Measurements from ENCODE around the gene FAU. TPM values are rescaled to one million over a fixed set of nuclear protein-coding genes. Genes with fewer than 3 reads are reported as not detected.

FAU gene
- total RNA-seq, 1 donor from 2014 or later: 439 TPM

GRCh38 chr11:65108469-65109123 is 13.3 kb downstream of the FAU start:
- TF ChIP-seq, protein P1, sequence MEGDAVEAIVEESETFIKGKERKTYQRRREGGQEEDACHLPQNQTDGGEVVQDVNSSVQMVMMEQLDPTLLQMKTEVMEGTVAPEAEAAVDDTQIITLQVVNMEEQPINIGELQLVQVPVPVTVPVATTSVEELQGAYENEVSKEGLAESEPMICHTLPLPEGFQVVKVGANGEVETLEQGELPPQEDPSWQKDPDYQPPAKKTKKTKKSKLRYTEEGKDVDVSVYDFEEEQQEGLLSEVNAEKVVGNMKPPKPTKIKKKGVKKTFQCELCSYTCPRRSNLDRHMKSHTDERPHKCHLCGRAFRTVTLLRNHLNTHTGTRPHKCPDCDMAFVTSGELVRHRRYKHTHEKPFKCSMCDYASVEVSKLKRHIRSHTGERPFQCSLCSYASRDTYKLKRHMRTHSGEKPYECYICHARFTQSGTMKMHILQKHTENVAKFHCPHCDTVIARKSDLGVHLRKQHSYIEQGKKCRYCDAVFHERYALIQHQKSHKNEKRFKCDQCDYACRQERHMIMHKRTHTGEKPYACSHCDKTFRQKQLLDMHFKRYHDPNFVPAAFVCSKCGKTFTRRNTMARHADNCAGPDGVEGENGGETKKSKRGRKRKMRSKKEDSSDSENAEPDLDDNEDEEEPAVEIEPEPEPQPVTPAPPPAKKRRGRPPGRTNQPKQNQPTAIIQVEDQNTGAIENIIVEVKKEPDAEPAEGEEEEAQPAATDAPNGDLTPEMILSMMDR (IDR thresholded peaks at IDR 0.05; ENCODE audit: insufficient read depth, low read length, severe bottlenecking): no peak
- FAIRE-seq: no peak
- Histone ChIP-seq H3K27me3 (ENCODE audit: control insufficient read depth, insufficient read depth, low read length) (no peaks in the 10 kb centered on the region), H3K4me3 (ENCODE audit: low read depth, low read length) (no peak overlapping the region), H3K36me3 (ENCODE audit: control insufficient read depth, insufficient read depth, low read length) (peaks cover 9% of the 10 kb centered on the region)
- DNase-seq (ENCODE audit: low read depth): no peak

GRCh38 chr11:65107751-65108468 is 14.0 kb downstream of the FAU start:
- H3K4me3 ChIP-seq (ENCODE audit: low read depth, low read length): no peak overlapping the region
- no peak for FAIRE-seq
- peaks cover 9% of the 10 kb centered on the region for H3K36me3 ChIP-seq (ENCODE audit: control insufficient read depth, insufficient read depth, low read length)

DNA sequence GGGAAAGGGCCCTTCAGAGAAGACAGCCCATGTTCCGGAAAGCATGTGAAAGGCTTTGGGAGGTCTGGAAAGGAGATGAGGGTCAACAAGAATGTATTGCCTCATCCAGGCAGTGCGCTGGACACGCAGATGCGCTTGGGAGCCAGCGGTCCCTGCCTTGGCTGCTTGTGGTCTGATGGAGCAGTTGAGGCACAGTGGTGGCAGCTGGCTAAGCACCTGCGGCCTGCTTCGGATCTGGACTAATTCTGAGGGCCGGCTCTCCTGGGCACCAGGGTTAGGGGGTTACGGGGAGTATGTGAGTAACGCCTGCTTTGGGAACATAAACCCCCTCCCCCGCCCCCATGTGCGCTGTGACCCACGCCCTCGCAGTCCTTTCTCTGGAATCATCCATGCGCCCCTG is 14.9 kb downstream of the FAU start:
- DNase-seq (ENCODE audit: low read depth) (no peak), FAIRE-seq (no peak)
- H3K27me3 ChIP-seq (ENCODE audit: control insufficient read depth, insufficient read depth, low read length): no peaks in the 10 kb centered on the region
- H3K4me3 ChIP-seq (ENCODE audit: low read depth, low read length): no peak overlapping the region
- TF ChIP-seq, protein P1 (IDR thresholded peaks at IDR 0.05; ENCODE audit: insufficient read depth, low read length, severe bottlenecking): no peak
- peaks cover 9% of the 10 kb centered on the region for H3K36me3 ChIP-seq (ENCODE audit: control insufficient read depth, insufficient read depth, low read length)

More at GRCh38 chr11:65107751-65108468, 14.0 kb downstream of the FAU start:
- TF ChIP-seq, protein P1 (IDR thresholded peaks at IDR 0.05; ENCODE audit: insufficient read depth, low read length, severe bottlenecking): no peak
- no peaks in the 10 kb centered on the region for H3K27me3 ChIP-seq (ENCODE audit: control insufficient read depth, insufficient read depth, low read length)
- DNase-seq (ENCODE audit: low read depth): no peak

DNA sequence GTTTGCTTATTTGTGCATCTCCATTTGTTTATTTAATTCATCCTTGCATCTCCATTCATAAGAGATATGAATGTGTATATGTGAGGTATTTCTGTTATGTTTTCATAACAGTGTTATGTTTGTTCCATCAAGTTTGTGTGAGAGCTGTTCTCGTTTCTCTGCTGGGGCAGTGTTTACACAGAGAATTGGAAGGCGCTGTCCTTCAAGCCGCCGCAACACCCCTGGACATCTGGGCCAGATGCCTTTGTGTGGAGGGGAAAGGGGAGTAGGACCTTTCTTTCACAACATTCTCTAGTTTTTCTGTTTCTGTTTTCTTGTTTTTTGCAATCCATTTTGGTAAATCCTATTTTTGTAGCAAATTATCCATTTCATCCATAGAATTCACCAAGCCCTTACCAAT is 17.3 kb downstream of the FAU start:
- FAIRE-seq: no peak
- H3K4me3 ChIP-seq (ENCODE audit: low read depth, low read length): no peak overlapping the region
- TF ChIP-seq, protein P1 (IDR thresholded peaks at IDR 0.05; ENCODE audit: insufficient read depth, low read length, severe bottlenecking): no peak
- H3K36me3 ChIP-seq (ENCODE audit: control insufficient read depth, insufficient read depth, low read length): peaks cover 6% of the 10 kb centered on the region
- no peak for DNase-seq (ENCODE audit: low read depth)
- no peaks in the 10 kb centered on the region for H3K27me3 ChIP-seq (ENCODE audit: control insufficient read depth, insufficient read depth, low read length)

- TF ChIP-seq, protein P1 (IDR thresholded peaks at IDR 0.05; ENCODE audit: insufficient read depth, low read length, severe bottlenecking): no peak
- no peaks in the 10 kb centered on the region for H3K27me3 ChIP-seq (ENCODE audit: control insufficient read depth, insufficient read depth, low read length)
- H3K36me3 ChIP-seq (ENCODE audit: control insufficient read depth, insufficient read depth, low read length): peaks cover 5% of the 10 kb centered on the region
- no peak for FAIRE-seq
- H3K4me3 ChIP-seq (ENCODE audit: low read depth, low read length): no peak overlapping the region
- DNase-seq (ENCODE audit: low read depth): no peak
Observed at GRCh38 chr11:65103476-65103875, 18.5 kb downstream of the FAU start.

Data from bronchial epithelial cell (primary cell).